GM10847 (cell line): Measurements from ENCODE around the gene OSR1.

Experiments
- POLR2A ChIP-seq: IDR thresholded peaks from 2 replicates; pipeline ENCODE4 v1.6.1; 2011; ENCODE audit not compliant: insufficient read length; ENCODE audit errors: extremely low read depth

OSR1 gene

DNA sequence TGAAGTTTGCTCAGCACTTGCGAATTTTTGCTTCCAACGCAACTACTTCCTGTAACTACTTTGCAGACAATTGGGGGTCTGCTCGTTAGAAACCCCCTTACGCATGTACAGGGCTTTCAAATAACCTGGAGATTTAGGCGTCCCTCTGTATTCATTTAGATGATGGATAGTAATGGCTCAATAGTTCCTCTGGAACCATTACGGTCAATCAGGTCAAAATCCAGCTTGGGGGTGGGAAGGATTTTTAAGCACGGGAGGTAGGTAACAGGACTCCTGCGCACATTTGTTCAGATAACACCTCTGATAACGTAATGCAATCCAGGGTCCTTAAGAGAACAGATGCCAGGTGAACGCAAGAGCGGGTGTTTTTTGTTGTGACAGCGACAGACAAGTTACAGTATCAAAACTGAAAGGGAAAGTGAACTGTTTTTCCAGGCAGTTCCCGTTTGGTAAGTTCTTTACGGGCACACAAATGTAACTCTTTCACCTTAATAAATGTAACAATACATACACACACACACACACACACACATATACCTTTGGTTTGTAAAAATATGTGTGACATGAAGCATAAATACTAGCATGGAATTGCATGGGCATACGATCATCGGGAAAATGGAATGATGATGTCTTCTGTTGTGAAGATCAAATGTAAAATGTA, 3.8 kb upstream of the OSR1 start:
- no peak for TF ChIP-seq POLR2A

DNA sequence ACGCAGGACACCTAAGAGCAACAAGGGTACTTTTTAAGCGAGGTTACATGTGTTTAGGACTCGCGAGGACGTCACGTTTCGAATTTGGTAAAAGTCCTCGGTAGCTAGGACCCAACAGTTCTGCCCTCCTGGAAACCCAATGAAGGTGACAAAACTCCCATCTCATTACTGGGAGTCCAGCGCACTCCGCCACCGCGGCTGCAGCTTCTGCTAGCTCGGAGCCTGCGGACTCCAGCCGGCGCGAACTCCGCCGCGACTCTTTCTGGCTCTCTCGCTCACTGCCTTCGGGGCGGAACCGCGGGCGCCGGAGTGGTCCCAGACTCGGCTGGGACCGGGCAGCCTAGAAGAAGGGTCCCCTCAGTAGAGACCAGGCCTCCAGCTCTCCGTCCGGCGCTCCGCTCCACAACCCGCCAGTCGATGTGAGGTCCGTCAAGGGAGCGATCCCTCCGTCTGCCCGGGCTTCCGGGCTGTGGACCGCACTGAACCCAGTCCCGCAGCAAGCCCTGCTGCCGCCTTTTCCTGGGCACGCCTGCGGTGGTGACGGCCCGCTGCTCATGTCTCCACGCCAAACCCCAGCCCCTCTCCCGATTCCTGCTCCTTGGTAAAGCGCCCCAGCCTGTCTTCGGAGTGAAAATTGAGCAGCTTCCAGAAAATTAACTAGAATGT, 3.0 kb upstream of the OSR1 start:
- no peak for TF ChIP-seq POLR2A

DNA sequence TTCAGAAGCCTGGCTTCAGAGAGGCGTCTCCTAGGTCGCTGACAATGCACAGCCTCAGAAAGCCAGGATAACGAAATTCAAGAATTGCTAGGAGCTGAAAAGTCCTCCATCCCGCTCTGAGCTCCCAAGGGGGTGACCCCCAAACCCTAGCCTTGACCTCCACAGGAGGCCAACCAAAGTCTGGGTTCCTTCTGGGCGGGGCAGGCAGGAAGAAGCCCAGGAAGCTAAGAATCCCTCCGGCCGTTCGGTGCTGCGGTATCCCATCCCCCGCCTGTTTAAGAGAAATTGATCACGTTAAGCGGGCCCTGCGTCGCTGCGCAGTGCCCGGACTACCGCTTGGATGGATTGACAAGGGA, 2.5 kb upstream of the OSR1 start:
- TF ChIP-seq POLR2A = no peak

DNA sequence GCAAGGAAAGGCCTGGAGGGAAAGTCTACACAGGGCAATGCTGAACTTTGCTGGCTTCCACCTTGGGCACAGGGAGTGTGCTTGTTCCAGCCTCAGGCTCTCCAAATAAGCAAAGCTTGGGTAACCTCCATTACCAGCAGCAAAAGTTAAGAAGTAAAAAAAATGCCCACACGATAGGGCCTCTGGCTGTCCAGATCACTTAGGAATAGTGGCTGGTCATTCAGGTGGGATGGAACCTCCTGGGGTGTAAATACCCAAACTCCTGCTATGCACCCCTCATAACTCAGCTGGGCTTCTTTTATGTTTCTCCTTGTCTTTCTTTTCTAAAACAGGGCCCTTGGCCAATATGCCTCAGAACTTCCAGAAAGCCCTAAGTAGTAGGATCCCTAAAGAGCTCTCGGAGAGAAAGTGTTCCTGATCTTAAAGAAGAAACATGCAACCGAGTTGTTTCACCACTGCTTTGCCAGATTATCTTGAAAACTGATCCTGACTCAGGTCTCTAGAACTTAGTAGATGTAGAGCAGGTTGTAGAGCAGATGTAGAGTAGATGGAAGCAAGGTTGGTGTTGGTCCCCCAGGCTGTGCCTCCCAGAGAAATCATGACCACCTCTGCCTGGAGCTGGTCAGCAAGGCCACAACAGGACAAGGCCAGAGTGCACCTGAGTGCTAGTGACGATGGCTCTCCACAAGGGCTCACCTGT, 2.0 kb upstream of the OSR1 start:
- no peak for TF ChIP-seq POLR2A

DNA sequence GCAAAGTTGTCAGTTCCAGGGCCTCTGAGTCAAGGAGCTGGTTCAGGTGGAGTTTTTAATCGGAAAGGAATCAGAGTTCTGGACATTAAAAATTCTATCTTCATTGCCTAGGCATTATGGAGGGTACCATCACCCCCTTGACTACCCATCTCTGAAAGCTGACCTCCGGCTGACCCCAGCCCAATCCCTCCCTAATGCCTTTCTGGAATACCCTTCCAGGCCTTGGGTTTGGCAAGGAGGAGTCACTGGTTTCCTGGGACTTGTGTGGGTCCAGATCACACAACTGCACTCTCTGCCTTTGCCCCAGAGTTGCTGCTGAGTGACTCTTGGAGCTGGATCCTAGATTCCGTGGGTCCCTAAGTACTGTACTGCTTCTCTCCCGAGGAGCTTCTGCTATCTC, 1.0 kb upstream of the OSR1 start:
- no peak for TF ChIP-seq POLR2A

DNA sequence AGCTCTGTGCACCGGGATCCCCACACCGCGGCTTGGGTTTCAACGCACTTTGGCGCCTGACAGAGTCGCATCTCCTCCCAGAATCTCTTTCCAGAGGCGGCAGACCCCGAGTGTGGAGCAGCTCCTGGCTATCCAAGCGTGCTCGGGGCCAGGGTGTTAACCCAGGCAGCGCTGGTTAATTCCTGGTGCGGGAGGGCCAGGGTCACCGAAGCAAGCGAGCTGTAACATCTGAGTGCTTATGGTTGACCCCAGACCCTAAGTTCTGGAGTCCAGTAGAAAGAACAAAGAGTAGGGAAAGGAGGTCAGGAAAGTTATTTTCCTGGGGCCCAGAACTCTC, 566 bp upstream of the OSR1 start:
- TF ChIP-seq POLR2A = no peak

DNA sequence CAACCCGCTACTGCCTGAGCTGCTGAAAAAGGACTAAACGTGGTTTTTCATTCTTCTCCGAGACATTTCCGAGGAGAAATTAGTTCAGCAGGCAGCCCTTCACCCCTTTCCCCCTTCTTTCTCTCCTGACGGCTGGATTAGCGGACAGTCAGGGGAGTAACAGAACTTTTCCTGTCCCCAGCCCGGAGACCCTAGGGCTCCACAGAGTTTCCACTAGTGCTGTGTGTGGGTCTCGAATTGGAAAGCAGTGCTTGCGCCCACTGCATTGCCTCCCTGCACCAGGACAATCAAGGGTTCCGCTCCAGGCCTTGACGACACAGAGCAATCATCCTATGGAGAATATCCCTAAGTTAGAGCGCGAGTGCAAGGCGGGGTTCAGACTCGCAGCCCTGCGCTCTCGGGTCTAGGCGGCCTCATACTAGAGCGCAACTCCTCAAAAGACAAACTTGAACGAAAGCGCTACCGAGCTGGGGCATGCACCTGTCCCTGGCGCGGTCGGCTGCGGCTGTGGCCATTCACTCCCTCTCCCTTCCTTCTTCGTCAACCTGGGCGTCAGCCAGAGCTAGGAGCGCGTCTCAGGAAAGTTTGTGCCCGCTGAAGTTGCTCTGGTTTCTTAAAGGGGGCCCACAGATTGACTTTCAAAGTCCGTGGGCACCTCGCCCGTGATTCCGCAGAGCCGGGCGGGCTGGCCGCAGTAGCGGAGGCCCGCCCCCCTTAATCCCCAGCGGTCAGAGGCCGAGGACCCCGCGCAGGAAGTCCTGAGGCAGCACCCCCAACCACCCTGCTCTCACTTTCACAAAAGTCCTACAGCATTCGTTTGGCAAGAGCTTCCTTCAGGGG, 801 bp downstream of the OSR1 start:
- no peak for TF ChIP-seq POLR2A

DNA sequence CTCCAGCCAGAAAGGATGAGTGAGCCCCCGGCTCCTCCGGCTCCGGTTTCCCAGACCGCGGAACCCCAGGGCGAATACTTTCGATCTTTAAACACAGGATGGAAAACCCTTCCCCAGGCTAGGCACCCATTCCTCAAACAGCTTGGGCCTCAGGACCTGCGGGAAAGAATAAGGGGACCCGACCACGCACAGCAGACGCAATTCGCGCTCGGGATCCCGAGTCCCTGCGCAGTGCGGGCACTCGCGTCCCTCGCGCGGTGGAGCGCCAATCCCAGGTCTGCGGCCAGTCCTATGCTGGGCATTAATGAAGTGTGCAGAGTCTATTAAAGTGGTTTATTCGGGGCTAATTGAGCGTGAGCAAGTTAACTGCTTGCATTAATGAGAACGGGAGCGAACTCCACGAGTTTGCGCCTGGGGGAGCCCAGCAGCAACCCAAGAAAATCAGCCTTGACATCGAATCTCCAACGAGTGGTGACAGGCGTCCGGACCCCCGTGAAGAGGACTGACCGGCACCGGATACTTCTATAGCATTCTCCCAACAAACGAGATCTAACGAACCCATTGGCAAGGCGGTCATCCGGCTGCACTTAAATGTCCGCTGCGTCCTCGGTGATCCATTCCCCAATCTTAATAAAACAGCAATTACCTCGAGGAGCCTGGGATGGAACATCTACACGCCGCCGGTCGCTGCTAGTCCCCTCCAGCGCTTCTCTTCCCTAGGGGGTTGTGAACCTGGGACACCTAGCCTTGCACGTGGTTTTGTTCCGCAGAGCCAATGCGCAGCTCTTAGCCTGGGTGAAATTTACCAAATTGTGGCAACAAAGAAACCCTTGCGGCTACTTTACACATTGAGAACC, 1.6 kb downstream of the OSR1 start:
- no peak for TF ChIP-seq POLR2A

DNA sequence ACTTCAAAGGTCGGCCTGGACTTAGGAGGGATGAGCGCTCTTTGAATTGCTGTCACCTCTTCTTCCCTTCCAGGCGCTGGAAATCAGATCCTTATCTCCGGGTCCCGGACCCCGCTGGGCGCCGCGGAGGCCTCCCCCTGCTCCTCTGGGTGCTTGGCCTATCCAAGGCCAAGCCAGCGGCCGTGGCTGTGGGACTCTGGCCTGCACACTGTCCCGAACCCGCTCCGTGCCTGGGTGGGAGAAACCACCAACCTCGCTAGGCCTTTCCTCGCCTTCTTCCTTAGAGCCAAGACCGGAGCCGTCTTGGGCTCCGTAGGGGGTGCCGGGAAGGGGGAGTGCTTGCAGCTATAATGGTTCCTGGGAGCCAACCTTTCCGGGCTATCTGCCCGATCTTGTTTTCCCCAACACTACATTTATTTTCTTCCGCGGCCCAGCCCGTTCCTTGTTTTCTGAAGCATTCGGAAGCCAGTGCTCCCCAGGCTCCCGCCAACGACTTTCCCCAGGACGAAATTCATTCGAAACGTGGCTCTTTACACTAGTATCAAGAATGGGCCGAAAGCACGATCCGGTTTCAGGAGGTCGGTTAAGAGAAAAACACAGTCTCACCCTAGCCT, 2.4 kb downstream of the OSR1 start:
- no peak for TF ChIP-seq POLR2A

DNA sequence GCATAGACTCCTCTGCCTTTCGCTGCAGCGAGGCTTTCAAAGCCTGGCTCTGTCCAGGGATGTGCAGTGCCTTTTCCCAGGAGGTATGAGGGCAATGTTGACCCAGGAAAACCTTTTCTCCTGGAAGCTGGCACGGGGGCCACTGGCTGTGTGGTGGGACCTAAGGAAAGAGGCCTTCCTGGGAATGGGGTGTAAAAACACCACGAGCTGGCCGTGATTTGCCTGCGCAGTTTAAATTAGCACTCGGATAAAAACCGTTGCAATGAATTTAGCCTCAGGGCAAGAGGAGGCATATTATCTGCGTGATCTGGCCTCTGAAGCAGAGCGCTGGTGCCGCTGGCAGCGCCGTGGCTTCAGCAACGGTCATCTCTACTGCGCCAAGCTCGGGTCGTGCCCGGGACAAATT, 3.0 kb downstream of the OSR1 start:
- TF ChIP-seq POLR2A = no peak

DNA sequence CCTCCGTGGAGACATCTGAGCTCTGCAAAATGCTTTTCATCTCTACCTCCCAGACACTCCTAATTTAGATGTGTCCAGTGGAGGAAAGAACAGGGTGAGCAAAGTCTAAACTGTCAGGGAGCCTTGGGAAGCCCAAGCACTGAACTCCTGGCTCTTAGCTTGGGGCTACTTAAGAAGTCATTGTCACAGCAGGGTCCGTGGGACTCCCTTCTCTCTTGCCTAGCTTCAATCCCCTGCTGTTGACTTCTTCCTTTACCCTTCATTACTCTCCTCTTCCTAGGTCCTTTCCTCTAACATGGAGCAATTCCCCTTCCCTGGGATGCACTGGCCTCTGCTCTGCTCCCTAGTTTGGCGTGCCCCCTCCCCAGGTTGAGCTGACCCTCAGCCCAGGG, 3.4 kb downstream of the OSR1 start:
- no peak for TF ChIP-seq POLR2A

DNA sequence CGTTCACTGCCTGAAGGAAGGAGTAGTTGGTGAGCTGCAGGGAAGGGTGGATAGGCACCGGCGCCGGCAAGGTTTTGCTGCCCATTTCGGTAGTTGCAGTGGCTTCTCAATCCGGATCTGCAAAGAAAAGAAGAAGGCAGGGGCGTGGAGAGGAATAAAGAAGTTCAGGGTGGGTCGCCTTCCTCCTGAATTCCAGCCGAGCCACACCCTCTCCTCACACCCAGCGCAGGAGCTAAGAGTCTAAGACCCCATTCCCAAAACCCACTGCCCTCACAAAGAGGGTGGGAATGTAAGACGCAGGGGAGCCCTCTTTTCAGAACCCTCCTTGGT, 4.7 kb downstream of the OSR1 start:
- no peak for TF ChIP-seq POLR2A

DNA sequence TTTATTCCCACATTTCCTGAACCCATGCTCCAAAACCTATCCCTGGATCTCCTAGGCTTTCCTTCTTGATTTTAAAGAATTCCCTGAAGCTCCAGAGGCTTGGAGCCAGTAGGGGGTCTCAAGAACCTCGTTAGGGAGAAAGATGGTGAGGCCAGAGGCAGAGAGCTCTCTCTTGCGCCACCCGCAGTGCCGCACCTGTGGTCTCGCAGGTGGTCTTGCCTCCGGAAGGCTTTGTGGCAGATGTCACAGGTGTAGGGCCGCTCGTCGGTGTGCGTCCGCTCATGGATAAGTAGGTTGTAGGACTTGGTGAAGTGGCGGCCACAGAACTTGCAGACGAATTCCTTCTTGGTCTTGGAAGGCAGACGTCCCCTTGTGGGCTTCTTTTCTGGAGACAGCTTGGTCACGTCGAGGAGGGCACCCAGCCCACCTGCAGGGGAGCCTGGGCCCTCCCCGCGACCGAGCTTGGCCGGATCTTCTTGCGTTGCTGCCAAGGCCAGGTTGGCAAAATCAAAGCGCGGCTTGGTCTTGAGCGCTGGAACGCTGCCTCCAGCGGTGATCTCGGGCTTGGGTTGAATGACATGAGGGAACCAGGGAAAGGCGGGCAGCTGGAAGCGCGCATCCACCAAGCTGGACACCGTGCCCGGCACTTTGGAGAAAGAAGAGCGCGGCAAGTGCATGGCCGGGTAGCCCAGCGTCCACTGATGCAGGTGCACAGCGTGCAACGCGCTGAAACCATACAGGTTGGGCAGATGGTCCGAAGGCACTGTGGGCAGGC, 5.3 kb downstream of the OSR1 start:
- TF ChIP-seq POLR2A = no peak
